H9 (cell line): ENCODE measurements around the gene SOWAHB. TPM values are rescaled to one million over a fixed set of nuclear protein-coding genes. Genes with fewer than 3 reads are reported as not detected.

Experiments used
- DNase-seq: peaks from one replicate; pipeline ENCODE4 v3.0.0-alpha.2; 2017
- H2AFZ ChIP-seq: one replicate; pipeline ENCODE4 v1.6.1; 2013; ENCODE audit warnings: mild to moderate bottlenecking, low read length, control low read depth, moderate library complexity
- H2AK5ac ChIP-seq: 2 replicates; pipeline ENCODE4 v1.6.1; 2013; ENCODE audit warnings: low read length, control low read depth, mixed read lengths; ENCODE audit not compliant: insufficient read length
- H2BK120ac ChIP-seq: one replicate; pipeline ENCODE4 v1.6.1; 2013; ENCODE audit warnings: low read depth, mild to moderate bottlenecking, low read length, control low read depth, inconsistent platforms; ENCODE audit not compliant: poor library complexity, severe bottlenecking
- H2BK12ac ChIP-seq: 2 replicates; pipeline ENCODE4 v1.6.1; 2013; ENCODE audit warnings: low read length, control low read depth, mixed read lengths, low read depth; ENCODE audit not compliant: insufficient read length
- H2BK15ac ChIP-seq: 2 replicates; pipeline ENCODE4 v1.6.1; 2013; ENCODE audit warnings: low read depth, low read length, control low read depth
- H2BK20ac ChIP-seq: one replicate; pipeline ENCODE4 v1.6.1; 2013; ENCODE audit warnings: low read depth, mild to moderate bottlenecking, low read length, control low read depth, inconsistent platforms; ENCODE audit not compliant: poor library complexity, severe bottlenecking
- H2BK5ac ChIP-seq: 2 replicates; pipeline ENCODE4 v1.6.1; 2013; ENCODE audit warnings: low read length, control low read depth, mixed read lengths; ENCODE audit not compliant: insufficient read length
- H3K14ac ChIP-seq: 2 replicates; pipeline ENCODE4 v1.6.1; 2013; ENCODE audit warnings: low read length, control low read depth; ENCODE audit not compliant: insufficient read depth
- H3K18ac ChIP-seq: 2 replicates; pipeline ENCODE4 v1.6.1; 2013; ENCODE audit warnings: low read depth, mild to moderate bottlenecking, mixed read lengths, low read length, control low read depth; ENCODE audit not compliant: insufficient read length
- H3K23ac ChIP-seq: 2 replicates; pipeline ENCODE4 v1.6.1; 2013; ENCODE audit warnings: low read length, control low read depth, mixed read lengths, low read depth; ENCODE audit not compliant: insufficient read length
- H3K23me2 ChIP-seq: 2 replicates; pipeline ENCODE4 v1.6.1; 2013; ENCODE audit warnings: low read depth, mild to moderate bottlenecking, mixed read lengths, low read length, control low read depth; ENCODE audit not compliant: insufficient read length, poor library complexity, severe bottlenecking
- H3K27ac ChIP-seq: 2 replicates; pipeline ENCODE4 v1.5.1; 2013; ENCODE audit warnings: low read length, control low read depth, mixed read lengths, low read depth; ENCODE audit not compliant: insufficient read length
- H3K27me3 ChIP-seq: 2 replicates; pipeline ENCODE4 v1.6.1; 2013; ENCODE audit warnings: low read length, control low read depth, inconsistent platforms; ENCODE audit not compliant: insufficient read depth
- H3K4ac ChIP-seq: 2 replicates; pipeline ENCODE4 v1.6.1; 2013; ENCODE audit warnings: low read depth, mild to moderate bottlenecking, control low read depth, inconsistent platforms, low read length, moderate library complexity
- H3K4me1 ChIP-seq: 2 replicates; pipeline ENCODE4 v1.6.1; 2013; ENCODE audit warnings: low read length, control low read depth, inconsistent platforms; ENCODE audit not compliant: insufficient read depth
- H3K4me2 ChIP-seq: 2 replicates; pipeline ENCODE4 v1.6.1; 2013; ENCODE audit warnings: low read length, control low read depth, mixed read lengths; ENCODE audit not compliant: insufficient read length, insufficient read depth
- H3K56ac ChIP-seq: 2 replicates; pipeline ENCODE4 v1.6.1; 2013; ENCODE audit warnings: low read depth, mild to moderate bottlenecking, mixed read lengths, low read length, control low read depth; ENCODE audit not compliant: insufficient read length
- H3K79me1 ChIP-seq: 2 replicates; pipeline ENCODE4 v1.6.1; 2013; ENCODE audit warnings: low read depth, mild to moderate bottlenecking, moderate library complexity, low read length, control low read depth, inconsistent platforms; ENCODE audit not compliant: insufficient read depth, poor library complexity, severe bottlenecking
- H3K79me2 ChIP-seq: 2 replicates; pipeline ENCODE4 v1.6.1; 2013; ENCODE audit warnings: low read length, control low read depth, inconsistent platforms; ENCODE audit not compliant: insufficient read depth
- H3K9ac ChIP-seq: 2 replicates; pipeline ENCODE4 v1.6.1; 2013; ENCODE audit warnings: low read length, control low read depth, mixed read lengths; ENCODE audit not compliant: insufficient read length; ENCODE audit errors: extremely low read depth
- H3K9me3 ChIP-seq: one replicate; pipeline ENCODE4 v1.6.1; 2013; ENCODE audit warnings: low read depth, low read length, inconsistent platforms; ENCODE audit not compliant: control insufficient read depth
- H3T11ph ChIP-seq: one replicate; pipeline ENCODE4 v1.6.1; 2013; ENCODE audit warnings: mild to moderate bottlenecking, low read length, control low read depth, inconsistent platforms
- H4K20me1 ChIP-seq: one replicate; pipeline ENCODE4 v1.6.1; 2013; ENCODE audit not compliant: control insufficient read depth, insufficient read length, insufficient read depth
- H4K5ac ChIP-seq: 2 replicates; pipeline ENCODE4 v1.6.1; 2013; ENCODE audit warnings: low read depth, mild to moderate bottlenecking, mixed read lengths, low read length, control low read depth; ENCODE audit not compliant: insufficient read length
- H4K8ac ChIP-seq: replicated peaks from 2 replicates; pipeline ENCODE4 v1.6.1; 2013; ENCODE audit warnings: low read length, control low read depth, mixed read lengths, low read depth; ENCODE audit not compliant: insufficient read length
- H4K91ac ChIP-seq: 2 replicates; pipeline ENCODE4 v1.6.1; 2013; ENCODE audit warnings: low read depth, mild to moderate bottlenecking, moderate library complexity, mixed read lengths, low read length, control low read depth; ENCODE audit not compliant: insufficient read length
- H3K27ac Mint-ChIP-seq, 3 experiments: 2 replicates in 2 of 3; 3 replicates in 1 of 3; pipeline ENCODE4 v1.8.0; 2020 to 2021; ENCODE audit warnings: mixed read lengths in 3 of 3, mild to moderate bottlenecking in 1 of 3, moderate library complexity in 1 of 3
- H3K27me3 Mint-ChIP-seq: 2 replicates; pipeline ENCODE4 v1.8.0; 2021; ENCODE audit warnings: low read depth, mild to moderate bottlenecking, moderate library complexity, mixed read lengths
- H3K36me3 Mint-ChIP-seq, 3 experiments: 2 replicates in 2 of 3; 3 replicates in 1 of 3; pipeline ENCODE4 v1.8.0; 2020 to 2021; ENCODE audit warnings: low read depth in 3 of 3, mixed read lengths in 3 of 3; ENCODE audit not compliant: insufficient read depth in 1 of 3
- H3K4me1 Mint-ChIP-seq, 2 experiments: 2 replicates each; pipeline ENCODE4 v1.8.0; 2020; ENCODE audit warnings: mixed read lengths in 2 of 2
- H3K4me3 Mint-ChIP-seq, 2 experiments: 2 replicates in 1 of 2; 3 replicates in 1 of 2; pipeline ENCODE4 v1.8.0; 2020 to 2021; ENCODE audit warnings: mild to moderate bottlenecking in 2 of 2, mixed read lengths in 2 of 2, moderate library complexity in 1 of 2
- H3K9me3 Mint-ChIP-seq, 2 experiments: 2 replicates in 1 of 2; 3 replicates in 1 of 2; pipeline ENCODE4 v1.8.0; 2020; ENCODE audit warnings: mild to moderate bottlenecking in 2 of 2, mixed read lengths in 2 of 2, moderate library complexity in 1 of 2
- CTCF ChIP-seq: fragments of 200-600 bp; sonication (generic); conservative IDR thresholded peaks from 3 replicates; pipeline ENCODE4 v1.8.0; 2021; ENCODE audit warnings: antibody characterized with exemption, mild to moderate bottlenecking
- WGBS: extraction: QIAGEN DNeasy Blood & Tissue Kit; methylation state at CpG from one replicate; pipeline ENCODE4 v1.1.7; 2013; ENCODE audit warnings: missing lambda C conversion rate, low lambda C conversion rate, mixed read lengths; ENCODE audit not compliant: insufficient read length; ENCODE audit errors: extremely low coverage; 5-methylcytosine and 5-hydroxymethylcytosine counted together
- total RNA-seq: library from RNA; stranded (reverse); gene quantifications from 2 replicates; pipeline ENCODE4 v1.2.1, GENCODE V29; 2021

Gene SOWAHB
- total RNA-seq, 1 experiment from 2014 or later = 0.26 TPM

- no peak overlapping the region for H2BK12ac ChIP-seq
- no peak overlapping the region for H2BK5ac ChIP-seq
These were observed 11.8 kb upstream of the SOWAHB start for GRCh38 chr4:76909711-76910110.

More at GRCh38 chr4:76909711-76910110, 11.8 kb upstream of the SOWAHB start:
- H2BK15ac ChIP-seq = no peak overlapping the region
- no peak overlapping the region for H3K4me2 ChIP-seq
- H2BK120ac ChIP-seq = no peak overlapping the region
- H3K36me3 Mint-ChIP-seq = peaks cover 1 to 5% (median 3%) of the 10 kb centered on the region in 3 experiments; a peak in 4 of 7 replicates
- H3K27me3 Mint-ChIP-seq = peaks cover 5% of the 10 kb centered on the region
- H3K23ac ChIP-seq = no peak overlapping the region
- no CpG with 5 or more reads among the region's 1 CpG for WGBS
- H3K79me2 ChIP-seq = no peaks in the 10 kb centered on the region
- H3K9me3 Mint-ChIP-seq = peaks cover 7 to 8% of the 10 kb centered on the region in 2 experiments; a peak in 4 of 5 replicates
- no peak for TF ChIP-seq CTCF
- no peak overlapping the region for H2BK20ac ChIP-seq
- H3K14ac ChIP-seq = no peak overlapping the region
- H4K91ac ChIP-seq = no peak overlapping the region
- DNase-seq = no peak
- H3T11ph ChIP-seq = no peak overlapping the region
- no peak overlapping the region for H4K8ac ChIP-seq
- no peak overlapping the region for H3K18ac ChIP-seq
- no peak overlapping the region for H2AFZ ChIP-seq
- H3K56ac ChIP-seq = no peak overlapping the region
- no peak overlapping the region for H3K4me3 Mint-ChIP-seq
- no peaks in the 10 kb centered on the region for H3K23me2 ChIP-seq
- no peaks in the 10 kb centered on the region; the same call in 1 of the 2 replicates for H3K4me1 ChIP-seq
- no peak overlapping the region for H3K27ac Mint-ChIP-seq
- H3K9me3 ChIP-seq = peaks cover 12% of the 10 kb centered on the region
- H3K27me3 ChIP-seq = no peaks in the 10 kb centered on the region
- H2AK5ac ChIP-seq = no peak overlapping the region
- H3K4ac ChIP-seq = no peak overlapping the region
- no peaks in the 10 kb centered on the region for H4K20me1 ChIP-seq
- H3K79me1 ChIP-seq = no peaks in the 10 kb centered on the region
- no peak overlapping the region for H3K27ac ChIP-seq
- H3K9ac ChIP-seq = no peak overlapping the region
- peaks cover 4% of the 10 kb centered on the region in 2 experiments for H3K4me1 Mint-ChIP-seq
- H4K5ac ChIP-seq = no peak overlapping the region
